Renal pelvis (tissue), 4 donors: Measurements from ENCODE around the gene EEF1AKMT2. TPM values are rescaled to one million over a fixed set of nuclear protein-coding genes. Genes with fewer than 3 reads are reported as not detected.

Experiments
- DNase-seq: peaks from one replicate; pipeline ENCODE4 v3.0.0-alpha.2; 2013
- polyA plus RNA-seq, 3 donors: library from polyadenylated mRNA; unstranded; fragments of 120-200 nt; gene quantifications; one replicate each; pipeline ENCODE4 v1.2.1, GENCODE V29; 2013; ENCODE audit not compliant: insufficient read length in 3 of 3

The EEF1AKMT2 gene
- polyA plus RNA-seq, 3 donors: 30.9 to 33.0 (median 31.3) TPM

DNA sequence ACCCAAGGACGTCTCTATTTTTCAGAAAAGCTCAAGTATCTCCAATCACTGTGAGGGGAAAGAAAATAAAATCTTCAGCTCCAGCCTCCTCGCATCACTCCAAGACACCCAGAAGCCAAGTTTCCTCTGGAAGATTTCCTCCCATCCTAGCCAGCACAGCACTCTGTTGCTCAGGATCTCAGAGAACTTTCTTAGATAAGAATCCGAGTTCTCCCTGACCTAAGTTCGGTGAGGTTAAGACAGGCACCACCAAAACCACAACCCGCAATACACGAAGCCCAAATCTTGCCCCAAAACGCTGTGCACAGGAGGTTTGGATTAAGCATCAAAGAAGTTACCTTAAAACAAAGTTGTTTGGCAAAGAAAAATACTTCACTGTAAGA, 51.7 kb downstream of the EEF1AKMT2 start:
- DNase-seq: no peak

DNA sequence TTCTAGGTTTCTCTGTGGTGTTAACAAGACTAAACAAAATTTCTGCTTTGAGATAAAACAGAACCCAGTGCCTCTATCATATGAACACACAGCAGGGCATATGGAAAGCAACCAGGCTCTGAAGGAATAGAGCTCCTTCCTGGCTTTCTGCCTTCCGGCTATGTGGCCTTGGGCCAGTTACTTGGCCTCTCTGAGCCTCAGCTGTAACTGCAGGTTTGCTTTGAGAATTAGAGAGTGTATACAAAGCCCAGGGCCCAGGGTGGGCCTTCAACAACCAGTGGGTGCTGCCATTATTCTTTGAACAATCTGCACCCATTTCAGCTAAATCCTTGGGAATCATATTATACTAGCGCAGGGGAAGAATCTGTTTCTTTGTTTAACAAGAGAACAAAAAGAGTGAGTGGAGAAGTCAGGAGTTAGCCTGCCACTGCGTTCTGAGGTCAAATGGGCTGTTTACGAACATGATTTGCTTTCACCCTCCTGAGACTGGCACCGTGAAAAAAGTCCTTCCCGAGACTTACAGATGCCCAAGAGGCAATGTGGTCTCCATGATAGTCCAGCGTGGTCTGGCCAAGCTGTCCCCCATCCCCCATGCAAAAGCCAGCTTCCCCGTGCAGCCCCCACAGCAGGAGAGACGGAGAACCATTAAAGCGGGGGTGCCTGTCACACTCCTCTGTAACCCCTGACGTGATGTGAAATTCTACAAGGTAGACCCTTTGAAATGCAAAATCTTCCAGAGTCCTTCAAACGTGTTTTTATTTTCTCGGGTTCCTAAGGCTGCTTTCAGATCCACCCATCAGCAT, 52.4 kb downstream of the EEF1AKMT2 start:
- no peak for DNase-seq

DNA sequence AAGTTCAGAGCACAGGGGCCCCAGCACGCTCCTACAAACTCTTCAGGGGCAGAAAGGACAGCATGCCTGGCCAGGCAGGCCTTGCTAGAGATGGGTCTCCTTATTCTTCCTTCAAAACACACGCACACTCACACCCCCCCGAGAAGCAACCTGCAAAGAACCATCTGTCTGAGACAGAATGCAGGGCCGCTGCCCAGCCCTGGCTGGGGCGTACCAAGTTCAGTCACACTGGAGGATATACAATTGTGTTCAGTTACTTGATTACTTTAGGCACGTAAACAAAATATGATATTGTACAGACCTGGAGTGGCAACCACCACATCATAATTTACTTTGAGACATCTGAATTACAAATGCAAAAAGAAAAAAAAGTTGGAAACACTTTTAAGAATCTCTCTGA, 53.2 kb downstream of the EEF1AKMT2 start:
- no peak for DNase-seq

DNA sequence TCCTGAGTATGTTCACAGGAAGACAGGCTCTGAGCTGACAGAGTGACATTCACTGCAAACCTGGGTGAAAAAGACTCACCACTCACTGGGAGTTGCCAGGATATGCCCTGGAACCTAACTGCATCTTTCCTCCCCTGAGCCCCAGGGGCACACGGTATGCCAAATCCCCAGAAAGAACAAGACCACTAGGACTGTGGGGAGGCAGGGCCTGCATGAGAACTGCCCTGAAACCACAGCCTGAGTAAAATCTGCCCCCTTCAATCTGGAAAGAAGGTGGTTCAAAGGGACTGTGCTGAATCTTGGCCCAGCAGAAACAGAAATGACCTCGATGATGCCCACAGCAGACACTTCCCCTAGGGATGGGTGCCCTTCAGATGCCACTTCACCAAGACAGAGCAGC, 54.0 kb downstream of the EEF1AKMT2 start:
- DNase-seq: no peak

- DNase-seq: no peak
Observed at GRCh38 chr10:124737221-124737620, 54.5 kb downstream of the EEF1AKMT2 start.

DNA sequence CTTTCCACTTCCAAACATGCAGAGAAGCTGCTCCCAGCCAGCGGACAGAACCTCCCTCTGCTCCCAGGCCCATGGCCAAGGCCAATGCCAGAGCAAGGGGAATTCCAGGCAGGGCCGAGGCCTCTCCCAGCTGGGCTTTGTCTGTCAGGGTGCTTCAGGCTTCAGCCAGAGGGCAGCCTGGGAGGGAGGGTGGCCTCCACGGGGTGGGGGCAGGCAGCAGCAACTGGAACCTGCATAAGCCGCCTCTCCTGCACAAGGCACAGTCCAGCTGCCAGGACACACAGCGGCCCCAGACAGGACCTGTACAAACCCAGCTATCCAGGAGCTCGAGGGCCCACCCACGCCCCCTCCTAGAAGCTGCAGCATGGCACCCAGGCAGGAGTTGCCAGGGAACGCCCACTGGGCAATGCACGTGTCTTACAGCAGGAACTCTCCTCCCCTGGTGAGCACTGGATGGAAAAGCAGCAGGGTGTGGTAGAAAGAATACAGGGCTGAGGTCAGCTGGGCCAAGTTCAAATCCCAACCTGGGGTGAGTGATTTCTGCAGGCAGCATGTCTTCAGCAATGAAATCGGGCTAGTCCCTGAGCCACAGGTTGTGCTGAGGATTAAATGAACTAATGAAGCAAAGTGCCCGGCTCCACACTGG, 55.1 kb downstream of the EEF1AKMT2 start:
- no peak for DNase-seq

DNA sequence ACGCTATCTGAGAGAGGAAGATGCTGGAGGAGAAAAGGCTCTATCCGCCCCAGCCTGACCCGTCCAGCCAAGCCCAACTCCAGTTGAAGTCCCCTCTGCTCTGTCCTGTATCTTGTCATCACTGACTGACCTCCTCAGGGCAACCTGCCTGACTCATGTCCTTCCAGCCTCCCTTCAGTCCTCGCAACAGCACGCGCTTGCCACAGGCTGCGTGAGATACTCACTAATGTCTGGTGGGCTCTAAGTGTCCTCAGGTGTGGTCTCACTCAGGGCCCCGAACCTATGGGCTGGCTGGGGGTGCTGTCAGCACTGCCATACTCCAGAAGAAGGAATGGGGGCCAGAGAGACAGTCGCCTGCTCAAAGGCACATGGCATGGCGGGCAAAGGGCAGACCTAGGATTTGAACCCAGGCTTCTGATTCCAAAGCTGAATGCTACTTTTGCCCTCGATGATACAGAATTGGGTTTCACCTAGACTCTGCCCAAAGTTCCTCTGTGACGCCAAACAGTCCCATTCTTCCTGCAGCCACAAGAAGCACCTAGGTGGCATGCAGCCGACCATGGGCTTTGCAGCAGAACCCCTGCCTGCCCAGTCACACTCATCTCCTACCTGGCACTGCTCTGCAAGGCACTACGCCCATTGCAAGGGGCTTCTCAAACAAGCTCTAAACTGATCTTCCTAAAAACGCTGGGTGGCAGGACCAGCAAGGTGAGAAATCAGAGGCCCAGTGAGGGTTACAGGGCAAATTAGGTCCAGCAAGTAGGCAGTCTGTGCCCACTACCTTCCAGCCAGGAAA, 56.0 kb downstream of the EEF1AKMT2 start:
- no peak for DNase-seq

DNA sequence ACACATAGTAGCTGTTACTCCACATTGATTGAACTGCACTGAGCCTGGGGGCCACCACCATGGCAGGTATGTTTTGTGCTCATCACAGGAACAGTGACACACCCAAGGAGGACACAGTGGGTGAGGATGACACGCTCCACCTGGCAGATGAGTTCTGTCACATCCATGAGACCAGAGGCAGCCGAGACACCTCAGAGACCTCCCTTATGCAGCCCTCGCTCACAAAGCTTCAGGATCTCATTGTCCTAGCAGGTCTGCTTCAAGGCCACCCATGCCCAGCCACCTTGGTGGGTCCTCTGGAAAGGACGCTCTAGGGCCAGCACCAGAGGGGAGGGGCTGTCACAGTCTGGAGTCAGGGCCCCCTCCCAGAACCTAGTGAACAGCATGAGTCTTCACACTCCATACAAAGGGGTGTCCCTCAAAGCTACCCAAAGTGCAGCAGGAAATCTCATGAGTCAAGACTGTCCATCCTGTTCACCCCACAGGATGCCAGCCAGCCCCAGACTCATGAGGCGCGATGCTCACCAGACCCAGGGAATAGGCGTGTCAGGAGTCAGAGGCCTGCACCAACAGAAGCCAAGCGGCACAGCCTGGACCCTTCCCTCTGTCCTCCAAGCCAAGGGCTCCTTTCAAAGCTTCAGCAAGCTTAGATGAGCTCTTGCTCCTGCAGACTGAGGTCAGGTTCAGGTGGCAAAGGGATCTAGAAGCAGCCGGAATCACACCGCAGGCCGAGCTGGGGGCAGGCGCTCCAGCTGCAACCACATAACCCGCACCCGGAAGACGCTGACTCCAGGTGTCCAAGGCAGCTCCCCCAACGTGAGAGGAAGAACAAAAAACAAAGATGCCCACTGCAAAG, 57.1 kb downstream of the EEF1AKMT2 start:
- no peak for DNase-seq

GRCh38 chr10:124733571-124734245, 58.0 kb downstream of the EEF1AKMT2 start:
- DNase-seq: no peak

DNA sequence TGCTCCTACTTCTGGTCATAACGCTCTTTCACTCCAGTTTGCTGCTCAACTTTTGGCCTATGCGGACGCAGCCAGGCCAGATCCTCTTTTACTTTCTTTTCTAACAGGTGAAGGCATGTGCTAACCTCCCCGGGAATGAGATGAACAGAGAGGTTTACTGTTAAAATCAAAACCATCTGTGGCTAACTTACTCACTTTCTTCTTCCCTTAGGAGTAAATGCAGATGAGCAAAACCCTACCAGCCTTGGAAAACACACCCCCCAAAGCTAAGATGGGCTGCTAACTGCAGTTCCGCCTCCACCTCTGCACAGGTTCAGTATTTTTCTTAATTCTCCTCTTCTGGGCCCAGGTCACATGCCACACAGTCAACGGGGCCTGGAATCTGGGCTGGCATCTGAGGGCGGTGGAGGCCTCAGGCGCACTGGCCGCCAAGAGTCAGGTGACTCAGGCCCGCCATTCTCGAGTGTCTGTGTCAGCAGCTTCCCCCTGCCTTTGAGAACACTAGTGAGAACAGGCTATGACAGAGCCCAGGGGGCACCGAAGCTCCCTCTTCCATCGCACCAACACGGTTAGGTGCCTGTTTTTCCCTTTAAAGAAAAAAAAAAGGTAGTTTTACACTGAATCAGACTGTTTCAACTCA, 58.6 kb downstream of the EEF1AKMT2 start:
- DNase-seq: no peak

- DNase-seq: no peak
Observed at GRCh38 chr10:124731551-124731950, 60.1 kb downstream of the EEF1AKMT2 start.

DNA sequence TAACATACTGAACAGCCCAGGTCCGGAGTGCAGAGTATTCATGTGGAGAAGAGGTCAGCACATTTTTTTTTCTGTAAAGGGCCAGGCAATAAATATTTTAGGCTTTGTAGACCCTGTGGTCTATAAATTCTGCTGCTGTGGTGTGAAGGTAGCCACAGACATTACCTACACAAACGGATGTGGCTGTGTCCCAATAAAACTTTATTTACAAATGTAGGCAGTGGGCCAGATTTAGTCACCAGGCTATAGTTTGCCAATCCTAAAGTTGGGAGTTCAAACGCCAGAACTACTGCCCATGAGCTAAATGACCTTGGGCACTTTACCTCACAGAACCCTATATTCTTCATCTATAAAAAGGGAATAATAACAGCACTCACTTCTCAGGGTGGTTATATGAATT, 60.9 kb downstream of the EEF1AKMT2 start:
- DNase-seq: no peak

DNA sequence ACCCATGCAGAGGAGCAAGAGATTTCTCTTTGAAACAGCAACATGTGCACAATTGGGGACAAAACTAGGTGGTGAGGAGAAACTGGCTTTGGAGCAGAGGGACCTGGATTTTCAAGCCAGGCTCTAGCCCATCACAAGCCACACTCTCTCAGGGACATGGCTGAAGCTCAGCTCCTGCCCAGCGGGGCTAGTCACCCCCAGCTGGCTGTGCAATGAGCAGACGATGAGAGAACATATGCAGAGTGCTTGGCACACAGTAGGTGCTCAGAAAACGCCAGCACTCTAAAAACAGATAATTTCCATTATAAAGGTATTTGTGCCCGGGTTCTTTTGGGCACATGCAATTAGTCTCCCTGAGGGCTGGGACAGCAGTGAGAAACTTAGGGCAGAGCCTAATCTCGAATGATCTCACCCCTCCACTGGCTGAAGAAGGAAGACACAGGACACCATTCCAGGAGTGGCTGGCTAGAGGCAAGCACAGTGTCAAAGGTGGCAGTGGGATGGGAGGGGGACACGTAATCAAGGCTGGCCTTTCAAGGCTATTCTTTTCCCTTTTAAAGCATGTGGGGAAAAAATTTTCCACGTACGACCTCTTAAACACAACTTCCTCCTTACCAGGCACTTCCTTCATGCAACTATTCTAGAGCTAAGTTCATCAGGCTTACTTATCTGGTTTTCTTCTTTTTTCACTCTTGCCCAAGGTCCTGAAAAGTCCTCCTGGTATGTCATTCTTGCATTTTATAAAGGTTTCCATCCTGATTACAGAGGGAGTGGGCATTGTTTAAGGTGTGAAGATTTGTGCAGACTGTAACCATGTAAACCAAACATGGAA, 62.6 kb downstream of the EEF1AKMT2 start:
- DNase-seq: no peak

DNA sequence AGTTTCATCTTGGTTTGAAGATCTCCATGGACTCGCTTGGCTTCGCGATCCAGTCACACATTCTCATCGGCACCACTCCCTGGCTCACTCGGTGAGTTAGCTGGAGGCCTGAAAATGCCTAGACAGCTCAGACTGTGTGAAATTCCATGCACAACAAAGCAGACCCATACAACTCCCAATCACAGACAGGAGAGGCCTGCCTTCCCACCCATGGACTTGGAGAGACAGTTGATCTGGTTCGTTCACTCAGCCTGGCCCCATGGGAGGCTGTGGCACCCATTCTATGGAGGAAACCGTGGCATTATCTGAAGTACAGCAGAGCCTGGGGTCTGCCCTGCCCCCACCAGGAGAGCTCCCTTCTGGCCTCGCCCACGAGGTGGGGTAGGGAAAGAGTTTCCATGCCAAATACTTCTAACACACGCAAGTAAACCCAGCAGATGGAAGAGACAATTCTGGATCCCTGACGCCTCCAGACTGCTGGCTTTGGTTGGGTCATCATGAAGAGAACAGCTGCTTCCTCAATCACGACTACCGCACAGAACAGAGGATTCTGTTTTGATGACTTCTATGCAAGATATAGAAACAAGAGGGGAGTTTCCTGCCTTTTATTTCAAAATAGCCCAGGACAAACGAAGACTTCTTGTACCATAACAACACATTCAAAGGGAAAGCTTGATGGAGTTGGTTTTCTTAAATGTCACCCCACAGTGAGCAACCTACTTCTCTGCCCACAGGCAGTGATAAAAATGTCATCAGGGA, 63.4 kb downstream of the EEF1AKMT2 start:
- DNase-seq: no peak

- DNase-seq: no peak
Observed at GRCh38 chr10:124727361-124727960, 64.2 kb downstream of the EEF1AKMT2 start.

GRCh38 chr10:124725791-124726190, 65.9 kb downstream of the EEF1AKMT2 start:
- DNase-seq: no peak

DNA sequence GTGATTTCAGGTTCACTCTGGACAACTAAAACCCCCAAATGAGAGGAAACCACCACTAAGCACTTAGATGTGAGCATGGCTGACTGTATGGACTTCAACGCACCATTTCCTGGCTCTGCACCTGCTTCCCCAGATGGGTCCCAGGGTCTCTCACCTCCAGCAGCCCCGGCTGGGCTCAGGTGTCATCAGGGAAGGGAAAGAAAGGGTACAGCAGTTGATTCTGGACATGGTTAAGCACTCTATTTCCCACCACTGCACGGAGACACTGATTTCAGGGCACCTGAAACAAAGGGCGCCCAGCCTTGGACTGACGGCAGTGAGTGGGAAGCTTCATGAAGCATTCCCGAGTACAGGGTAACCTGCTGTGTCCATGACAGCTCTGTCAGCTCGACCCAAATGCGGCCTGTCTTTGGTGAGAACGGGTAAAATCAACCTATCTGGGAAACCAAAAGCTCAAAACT, 66.5 kb downstream of the EEF1AKMT2 start:
- no peak for DNase-seq

GRCh38 chr10:124724279-124725027, 67.2 kb downstream of the EEF1AKMT2 start:
- DNase-seq: no peak
